ENCODE measurements around the gene NPC1. TPM values are rescaled to one million over a fixed set of nuclear protein-coding genes. Genes with fewer than 3 reads are reported as not detected.
A peak's percentile ranks its signal among the peaks of the same experiment; 100 is the strongest.

The NPC1 gene
- total RNA-seq, 3 donors from 2014 or later = 15.9 to 25.4 (median 19.0) TPM

DNA sequence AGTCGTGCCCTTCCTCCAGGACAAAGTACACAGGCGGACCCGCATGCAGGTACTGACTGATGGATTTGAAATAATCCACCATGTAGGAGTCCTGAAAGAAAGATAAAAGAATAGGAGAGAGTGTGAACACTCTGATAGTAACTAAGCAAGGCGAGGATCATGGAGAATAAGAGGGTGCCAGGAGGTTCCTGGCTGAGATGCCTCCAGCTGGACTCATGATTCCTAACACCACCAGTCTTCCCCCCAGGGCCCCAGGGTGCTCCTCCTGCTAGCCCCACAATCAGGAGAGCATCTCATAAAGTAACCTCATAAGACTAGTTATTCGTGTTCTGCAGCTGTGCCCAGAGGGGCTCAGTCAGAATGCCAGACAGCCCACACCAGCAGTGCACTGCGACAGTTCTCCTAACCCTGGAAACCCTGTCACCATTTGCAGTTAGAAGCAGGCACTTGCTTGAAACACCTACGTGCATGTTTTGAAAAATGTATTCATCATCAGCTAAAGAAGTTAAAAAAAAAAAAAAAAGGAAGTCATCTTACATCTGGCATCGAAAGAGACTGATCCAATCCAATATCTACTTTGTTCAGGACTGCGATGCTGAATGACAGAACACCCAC, 46.3 kb downstream of the NPC1 start:
- H3K27me3 Mint-ChIP-seq (ENCODE audit: low read depth) = no peaks in the 10 kb centered on the region
- no peak overlapping the region for H3K4me3 Mint-ChIP-seq
- ATAC-seq (peak in 1 of 2 donors; percentile 28), DNase-seq (no peak)
- H3K36me3 Mint-ChIP-seq (ENCODE audit: insufficient read depth) = peaks cover 52% of the 10 kb centered on the region
- no peaks in the 10 kb centered on the region for H3K9me3 Mint-ChIP-seq
- H3K4me1 Mint-ChIP-seq (ENCODE audit: low read depth) = peaks cover 34% of the 10 kb centered on the region

DNA sequence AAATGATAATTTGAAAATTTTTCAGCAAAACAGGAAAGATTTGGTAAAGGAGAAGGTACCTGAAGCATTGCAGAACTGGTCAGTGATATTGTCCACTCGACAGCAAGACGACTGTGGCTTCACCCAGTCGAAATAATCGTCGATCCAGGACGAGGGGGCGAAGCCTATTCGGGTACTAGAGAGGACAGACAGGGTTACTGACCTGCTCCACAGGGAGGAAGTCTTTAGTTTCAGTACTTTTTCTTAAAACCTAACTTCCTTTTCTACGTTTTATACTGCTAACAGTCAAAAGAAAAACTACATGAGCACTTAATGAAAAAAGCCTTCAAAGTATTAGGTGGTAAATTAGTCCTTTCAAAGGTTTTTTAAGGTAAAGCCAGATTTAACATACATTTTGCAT, 47.0 kb downstream of the NPC1 start:
- H3K4me3 Mint-ChIP-seq = no peak overlapping the region
- ATAC-seq (no peak), DNase-seq (no peak)
- H3K9me3 Mint-ChIP-seq = no peaks in the 10 kb centered on the region
- peaks cover 34% of the 10 kb centered on the region for H3K4me1 Mint-ChIP-seq (ENCODE audit: low read depth)
- H3K27me3 Mint-ChIP-seq (ENCODE audit: low read depth) = no peaks in the 10 kb centered on the region
- peaks cover 48% of the 10 kb centered on the region for H3K36me3 Mint-ChIP-seq (ENCODE audit: insufficient read depth)

DNA sequence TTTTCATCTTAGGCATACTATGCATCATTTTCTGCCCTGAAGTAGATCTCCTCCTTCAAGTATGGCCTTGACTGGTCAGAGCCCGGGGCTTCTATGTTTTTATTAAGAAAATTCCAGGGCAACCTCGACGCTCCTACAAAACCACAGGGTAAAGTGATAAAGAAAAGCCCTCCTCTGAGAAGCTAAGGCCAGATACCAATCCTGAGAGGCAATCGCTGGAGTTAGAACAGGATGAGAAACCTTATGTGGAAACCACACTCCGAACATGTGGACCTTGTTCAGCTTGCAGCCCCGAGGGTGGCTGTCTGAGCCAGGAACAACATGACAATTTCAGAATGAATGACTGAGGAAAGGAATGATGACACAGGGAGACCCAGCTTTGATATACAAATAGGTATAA, 47.4 kb downstream of the NPC1 start:
- Mint-ChIP-seq H3K4me1 (ENCODE audit: low read depth) (peaks cover 34% of the 10 kb centered on the region), H3K9me3 (no peaks in the 10 kb centered on the region), H3K36me3 (ENCODE audit: insufficient read depth) (peaks cover 46% of the 10 kb centered on the region)

DNA sequence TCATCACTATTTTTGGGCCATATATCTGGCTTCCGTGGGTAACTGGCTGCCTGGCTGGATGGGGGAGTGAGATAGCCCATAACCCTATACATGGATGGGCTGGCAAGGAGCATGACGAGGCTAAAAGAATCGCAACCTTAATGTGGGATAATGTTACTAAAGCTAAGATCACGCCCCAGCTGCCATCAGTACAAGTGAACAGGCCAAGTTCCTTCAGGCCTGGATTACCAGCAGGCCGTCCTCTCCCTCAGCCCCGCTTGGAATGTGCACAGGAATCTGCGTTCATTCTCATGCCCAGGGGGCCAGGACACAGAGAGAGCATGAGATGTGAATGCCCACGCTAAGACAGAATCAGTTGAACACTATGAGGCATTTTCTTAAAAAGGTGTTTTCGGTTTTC, 48.3 kb downstream of the NPC1 start:
- Mint-ChIP-seq H3K4me3 (no peak overlapping the region), H3K36me3 (ENCODE audit: insufficient read depth) (peaks cover 45% of the 10 kb centered on the region), H3K4me1 (ENCODE audit: low read depth) (peaks cover 34% of the 10 kb centered on the region), H3K9me3 (no peaks in the 10 kb centered on the region), H3K27me3 (ENCODE audit: low read depth) (no peaks in the 10 kb centered on the region)
- ATAC-seq = no peak
- no peak for DNase-seq

More for the DNA sequence above, 47.4 kb downstream of the NPC1 start:
- DNase-seq = no peak
- Mint-ChIP-seq H3K27me3 (ENCODE audit: low read depth) (no peaks in the 10 kb centered on the region), H3K4me3 (no peak overlapping the region)
- no peak for ATAC-seq

DNA sequence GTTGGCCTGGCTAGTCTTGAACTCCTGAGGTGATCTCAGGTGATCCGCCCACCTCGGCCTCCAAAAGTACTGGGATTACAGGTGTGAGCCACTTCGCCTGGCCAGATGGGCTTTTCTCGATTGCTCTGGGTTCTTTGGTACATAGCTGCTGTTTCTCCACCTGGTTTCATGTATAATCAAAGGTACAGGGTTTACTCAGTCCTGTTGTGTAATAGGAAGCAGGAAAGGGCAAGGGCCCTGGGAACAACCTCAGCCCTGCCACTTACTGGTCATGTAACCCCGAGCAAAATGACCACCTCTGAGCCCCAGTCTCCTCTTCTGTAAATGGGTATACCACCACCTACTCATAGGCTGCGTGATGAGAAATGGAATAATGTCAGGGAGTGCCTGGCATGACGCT, 49.0 kb downstream of the NPC1 start:
- Mint-ChIP-seq H3K9me3 (no peaks in the 10 kb centered on the region), H3K27me3 (ENCODE audit: low read depth) (no peaks in the 10 kb centered on the region), H3K4me3 (no peak overlapping the region), H3K36me3 (ENCODE audit: insufficient read depth) (peaks cover 45% of the 10 kb centered on the region), H3K4me1 (ENCODE audit: low read depth) (peaks cover 29% of the 10 kb centered on the region)
- no peak for DNase-seq
- no peak for ATAC-seq

DNA sequence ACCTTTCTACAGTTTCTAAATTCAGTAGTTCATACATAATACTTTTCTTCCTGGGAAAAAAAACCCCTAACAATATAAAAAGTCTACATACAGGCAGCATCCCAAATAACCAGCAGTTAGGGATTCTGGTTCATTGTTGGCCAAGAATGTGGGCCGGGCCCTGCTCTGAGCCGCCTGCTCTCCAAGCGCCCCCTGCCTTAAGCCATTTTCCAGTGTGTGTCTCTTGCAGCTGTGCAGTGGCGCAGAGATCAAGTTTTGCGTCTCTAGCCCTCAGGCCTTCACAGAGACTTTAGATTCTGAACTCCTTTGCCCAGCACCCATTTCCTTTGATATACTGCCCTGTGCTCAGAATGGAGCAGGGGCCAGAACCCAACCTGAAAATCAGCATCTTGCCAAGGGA, 50.1 kb downstream of the NPC1 start:
- DNase-seq = no peak
- H3K27me3 Mint-ChIP-seq (ENCODE audit: low read depth) = no peaks in the 10 kb centered on the region
- peaks cover 47% of the 10 kb centered on the region for H3K36me3 Mint-ChIP-seq (ENCODE audit: insufficient read depth)
- ATAC-seq = no peak
- no peaks in the 10 kb centered on the region for H3K9me3 Mint-ChIP-seq
- no peak overlapping the region for H3K4me3 Mint-ChIP-seq
- peaks cover 20% of the 10 kb centered on the region for H3K4me1 Mint-ChIP-seq (ENCODE audit: low read depth)

DNA sequence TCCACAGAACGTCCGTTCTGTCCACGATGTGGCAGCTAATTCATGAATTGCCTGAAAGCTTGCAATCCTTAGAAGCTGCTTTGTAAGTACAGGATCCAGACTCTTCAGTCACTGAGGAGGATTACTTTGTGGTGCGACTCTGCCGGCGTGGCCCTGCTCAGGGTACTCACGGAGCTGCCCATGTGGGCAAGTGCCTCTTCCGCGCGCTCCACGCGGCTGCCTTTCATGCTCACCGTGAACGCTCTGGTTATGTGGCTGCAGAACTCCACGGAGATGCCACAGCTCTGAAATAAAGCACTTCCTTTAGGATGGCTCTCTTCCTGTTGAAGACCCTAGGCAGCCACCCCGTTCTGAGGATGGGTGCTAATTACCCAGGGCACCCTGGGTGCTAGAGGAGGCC, 52.0 kb downstream of the NPC1 start:
- ATAC-seq = no peak
- Mint-ChIP-seq H3K27me3 (ENCODE audit: low read depth) (no peaks in the 10 kb centered on the region), H3K9me3 (no peaks in the 10 kb centered on the region), H3K4me3 (no peak overlapping the region), H3K36me3 (ENCODE audit: insufficient read depth) (peaks cover 44% of the 10 kb centered on the region), H3K4me1 (ENCODE audit: low read depth) (peaks cover 10% of the 10 kb centered on the region)
- DNase-seq = no peak

DNA sequence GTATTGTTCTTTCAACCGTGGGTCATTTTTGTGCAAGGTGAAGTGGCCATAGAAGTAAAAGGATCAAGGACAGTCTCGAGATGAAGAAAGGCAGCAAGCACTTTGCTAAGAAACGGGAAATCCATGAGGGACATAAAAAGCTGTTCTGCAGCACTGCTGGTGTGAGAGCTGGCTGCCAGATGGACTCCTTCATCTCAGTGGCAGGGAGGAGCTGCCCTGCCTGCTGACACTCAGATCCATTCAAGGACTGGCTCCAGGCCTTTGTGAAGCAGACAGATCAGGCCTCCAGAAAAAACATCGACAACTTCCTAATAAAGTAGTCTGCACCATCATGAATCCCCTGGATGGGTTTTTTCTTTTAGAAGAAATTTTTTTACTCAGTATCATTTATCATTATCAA, 53.5 kb downstream of the NPC1 start:
- no peaks in the 10 kb centered on the region for H3K9me3 Mint-ChIP-seq
- DNase-seq (no peak), ATAC-seq (no peak)
- peaks cover 7% of the 10 kb centered on the region for H3K4me1 Mint-ChIP-seq (ENCODE audit: low read depth)
- H3K36me3 Mint-ChIP-seq (ENCODE audit: insufficient read depth) = peaks cover 42% of the 10 kb centered on the region
- H3K27me3 Mint-ChIP-seq (ENCODE audit: low read depth) = no peaks in the 10 kb centered on the region
- H3K4me3 Mint-ChIP-seq = no peak overlapping the region

DNA sequence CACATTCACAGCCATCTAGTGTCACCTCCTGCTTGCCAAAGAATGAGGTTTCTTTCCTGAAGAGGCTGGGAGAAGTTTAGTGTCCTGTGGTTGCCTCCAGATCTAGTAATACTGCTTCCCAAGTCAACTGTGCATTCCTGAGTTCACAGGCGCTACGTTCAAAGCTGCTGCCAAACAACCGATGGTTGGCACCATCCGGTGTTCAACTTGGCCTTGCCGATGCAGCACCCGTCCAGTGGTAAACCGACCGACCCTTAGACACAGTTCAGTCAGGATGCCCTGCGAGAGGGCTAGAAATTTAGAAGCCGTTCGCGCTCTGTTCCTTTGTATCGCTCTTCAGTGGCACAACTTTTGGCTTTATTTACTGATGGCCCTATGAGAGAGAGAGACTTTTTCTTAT, 54.4 kb downstream of the NPC1 start:
- DNase-seq (no peak), ATAC-seq (no peak)
- Mint-ChIP-seq H3K9me3 (no peaks in the 10 kb centered on the region), H3K4me3 (no peak overlapping the region), H3K27me3 (ENCODE audit: low read depth) (no peaks in the 10 kb centered on the region), H3K4me1 (ENCODE audit: low read depth) (peaks cover 7% of the 10 kb centered on the region), H3K36me3 (ENCODE audit: insufficient read depth) (peaks cover 36% of the 10 kb centered on the region)

DNA sequence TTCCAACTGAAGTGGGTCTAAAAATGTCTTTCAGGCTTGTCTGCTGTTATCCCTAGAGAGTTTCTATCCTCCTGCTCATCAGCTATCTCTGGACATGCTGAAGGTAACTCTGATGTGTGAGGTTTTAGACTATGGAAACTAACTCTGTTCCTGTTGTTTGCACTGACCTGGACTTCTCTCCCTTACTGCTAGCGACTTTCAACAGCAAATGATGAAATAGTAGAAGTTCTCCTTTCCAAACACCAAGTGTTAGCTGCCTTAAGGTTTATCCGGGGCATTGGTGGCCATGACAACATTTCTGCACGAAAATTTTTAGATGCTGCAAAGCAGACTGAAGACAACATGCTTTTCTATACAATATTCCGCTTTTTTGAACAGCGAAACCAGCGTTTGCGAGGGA, 56.1 kb downstream of the NPC1 start:
- H3K4me3 Mint-ChIP-seq = no peak overlapping the region
- no peak for ATAC-seq
- no peak for DNase-seq
- peaks cover 7% of the 10 kb centered on the region for H3K4me1 Mint-ChIP-seq (ENCODE audit: low read depth)
- no peaks in the 10 kb centered on the region for H3K27me3 Mint-ChIP-seq (ENCODE audit: low read depth)
- peaks cover 40% of the 10 kb centered on the region for H3K36me3 Mint-ChIP-seq (ENCODE audit: insufficient read depth)
- no peaks in the 10 kb centered on the region for H3K9me3 Mint-ChIP-seq

DNA sequence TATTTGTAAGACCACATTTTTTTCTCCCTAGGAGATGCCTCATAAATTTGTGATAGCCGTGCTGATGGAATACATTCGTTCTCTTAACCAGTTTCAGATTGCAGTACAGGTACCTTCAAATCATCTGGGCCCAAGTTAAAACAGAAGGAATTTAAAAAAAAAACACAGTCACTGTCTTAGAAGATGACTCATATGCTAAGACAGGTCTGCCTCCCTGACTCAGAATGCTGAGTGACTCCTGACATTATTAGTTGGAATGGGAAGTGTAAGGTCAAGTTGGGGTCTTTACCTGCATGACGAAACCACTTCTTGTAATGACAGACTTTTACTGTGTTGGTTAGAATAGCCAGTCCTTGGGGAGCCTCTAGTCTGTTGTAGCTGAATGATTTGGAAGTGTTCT, 56.7 kb downstream of the NPC1 start:
- no peak for DNase-seq
- H3K9me3 Mint-ChIP-seq = no peaks in the 10 kb centered on the region
- H3K36me3 Mint-ChIP-seq (ENCODE audit: insufficient read depth) = peaks cover 37% of the 10 kb centered on the region
- H3K4me3 Mint-ChIP-seq = no peak overlapping the region
- H3K4me1 Mint-ChIP-seq (ENCODE audit: low read depth) = peaks cover 7% of the 10 kb centered on the region
- peak; percentile 79 to 85 for ATAC-seq
- H3K27me3 Mint-ChIP-seq (ENCODE audit: low read depth) = no peaks in the 10 kb centered on the region

DNA sequence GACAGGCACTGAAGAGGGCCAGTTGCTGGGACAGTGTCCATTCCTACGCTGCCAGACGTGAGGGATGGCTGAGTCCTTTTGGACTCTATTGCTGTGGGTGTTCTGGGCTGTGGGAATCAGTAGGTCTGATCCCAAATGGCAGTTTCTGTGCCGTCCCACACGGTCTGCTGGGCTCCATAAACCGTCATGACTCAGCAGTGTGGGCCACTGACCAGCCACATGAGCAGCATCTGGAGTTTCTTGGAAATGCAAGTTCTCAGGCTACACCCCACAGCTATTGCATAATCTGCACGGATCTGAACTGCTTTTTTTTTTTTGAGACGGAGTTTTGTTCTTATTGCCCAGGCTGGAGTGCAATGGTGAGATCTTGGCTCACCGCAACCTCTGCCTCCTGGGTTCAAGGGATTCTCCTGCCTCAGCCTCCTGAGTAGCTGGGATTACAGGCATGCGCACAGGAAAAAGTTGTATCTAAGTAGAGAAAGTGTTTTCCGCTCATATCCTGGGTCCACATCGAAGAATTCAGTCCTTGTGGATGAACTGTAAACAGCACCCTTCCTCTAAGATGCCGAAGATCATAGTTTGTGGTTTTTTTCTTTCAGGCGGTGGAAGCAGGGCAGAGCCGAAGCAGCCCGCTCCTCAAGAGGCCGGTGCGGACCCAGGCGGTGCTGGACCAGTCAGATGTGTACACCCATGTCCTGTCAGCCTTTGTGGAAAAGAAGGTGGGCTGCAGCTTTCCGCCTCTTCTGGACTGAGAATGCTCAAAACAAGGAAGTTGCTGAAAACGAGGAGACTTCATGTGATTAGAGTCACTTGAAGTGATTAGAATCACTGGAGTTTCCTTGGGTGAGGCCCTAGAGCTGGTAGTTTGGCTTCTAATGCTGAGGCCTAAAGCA, 57.5 kb downstream of the NPC1 start:
- peaks cover 37% of the 10 kb centered on the region for H3K36me3 Mint-ChIP-seq (ENCODE audit: insufficient read depth)
- H3K4me1 Mint-ChIP-seq (ENCODE audit: low read depth) = peaks cover 10% of the 10 kb centered on the region
- H3K4me3 Mint-ChIP-seq = no peak overlapping the region
- no peak for DNase-seq
- ATAC-seq = no peak
- no peaks in the 10 kb centered on the region for H3K27me3 Mint-ChIP-seq (ENCODE audit: low read depth)
- no peaks in the 10 kb centered on the region for H3K9me3 Mint-ChIP-seq

DNA sequence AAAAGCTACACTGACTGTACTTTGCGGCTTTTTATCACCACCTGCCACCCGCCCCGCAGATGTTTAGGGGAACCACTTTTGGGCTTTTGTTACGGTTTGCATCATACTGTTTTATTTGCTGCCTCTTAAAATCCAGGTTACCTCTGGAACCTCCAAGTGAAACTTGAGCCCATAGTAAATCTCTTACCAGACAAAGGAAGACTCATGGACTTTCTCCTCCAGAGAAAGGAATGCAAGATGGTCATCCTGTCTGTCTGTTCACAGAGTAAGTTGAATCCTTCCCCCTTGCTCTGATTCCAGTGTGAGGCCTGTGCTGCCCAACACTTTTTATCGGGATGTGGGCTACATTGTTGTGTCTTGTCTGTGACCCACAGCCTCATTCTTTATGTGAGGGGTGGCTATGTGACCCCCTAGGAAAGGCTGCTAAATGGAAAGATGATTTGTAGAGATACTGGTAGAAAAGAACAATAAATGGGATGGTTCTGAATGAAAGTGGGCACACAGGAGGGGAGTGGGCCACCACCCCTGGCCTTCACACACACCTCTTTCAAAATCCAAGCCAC, 59.7 kb downstream of the NPC1 start:
- Mint-ChIP-seq H3K9me3 (no peaks in the 10 kb centered on the region), H3K4me3 (no peak overlapping the region), H3K27me3 (ENCODE audit: low read depth) (no peaks in the 10 kb centered on the region), H3K4me1 (ENCODE audit: low read depth) (peaks cover 12% of the 10 kb centered on the region), H3K36me3 (ENCODE audit: insufficient read depth) (peaks cover 47% of the 10 kb centered on the region)
- ATAC-seq (no peak), DNase-seq (no peak)

DNA sequence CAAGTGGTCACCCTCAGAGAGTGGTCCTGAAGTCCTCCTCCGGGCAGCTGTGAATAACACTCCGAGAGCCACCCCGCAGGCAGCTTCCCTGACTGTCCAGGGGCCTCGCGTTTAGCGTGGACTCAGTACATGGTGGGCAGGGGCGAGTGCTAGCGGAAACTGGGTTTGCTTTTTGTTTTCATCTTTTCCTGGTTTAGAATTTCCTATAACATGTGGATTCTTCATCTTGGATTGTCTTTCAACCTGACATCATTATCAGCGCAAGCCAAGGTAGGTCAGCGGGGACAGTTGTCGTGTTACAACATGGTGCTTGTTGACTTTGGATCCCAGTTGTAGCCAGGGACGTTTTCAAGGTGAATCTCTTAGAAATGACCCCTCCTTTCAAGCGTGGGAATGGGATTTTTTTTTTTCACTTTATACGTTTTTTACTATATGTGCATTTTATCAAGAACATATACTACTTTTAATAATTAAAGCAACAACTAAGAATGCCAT, 62.0 kb downstream of the NPC1 start:
- Mint-ChIP-seq H3K27me3 (ENCODE audit: low read depth) (no peaks in the 10 kb centered on the region), H3K4me3 (no peak overlapping the region), H3K9me3 (no peaks in the 10 kb centered on the region), H3K4me1 (ENCODE audit: low read depth) (peaks cover 6% of the 10 kb centered on the region), H3K36me3 (ENCODE audit: insufficient read depth) (peaks cover 50% of the 10 kb centered on the region)
- ATAC-seq = no peak
- DNase-seq = no peak
